ELR (cell line): ENCODE measurements around the gene KCNMB4.
"Not testable (repeated sequence)": the region's sequence is repeated elsewhere in the genome, so short reads cannot be mapped to it uniquely, and the experiment has no call there.

Experiments used
- DNase-seq: peaks from one replicate; pipeline ENCODE4 v3.0.0-alpha.2; 2015; ENCODE audit warnings: low read depth

KCNMB4 gene

DNA sequence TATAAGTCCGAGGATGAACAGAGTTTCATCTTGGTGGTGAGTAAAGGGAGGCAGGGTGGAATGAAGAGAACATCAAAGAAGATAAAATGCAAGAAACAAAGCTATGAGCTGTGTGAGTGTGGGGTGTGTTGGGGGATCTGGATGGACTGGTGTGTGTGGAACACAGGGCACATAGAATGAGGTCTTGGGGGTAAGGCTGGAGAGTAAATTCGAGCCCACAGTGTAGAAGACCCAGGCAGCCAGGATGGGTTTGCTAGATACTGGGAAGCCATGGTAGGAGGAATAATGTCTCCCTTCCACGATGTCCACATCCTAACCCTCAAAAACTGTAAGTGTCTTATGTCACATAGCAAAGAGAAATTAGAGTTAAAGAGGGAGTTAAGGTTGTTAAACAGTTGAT is 6.8 kb downstream of the KCNMB4 start:
- DNase-seq, result no peak

GRCh38 chr12:70379846-70380245 is 13.8 kb downstream of the KCNMB4 start:
- no peak for DNase-seq

GRCh38 chr12:70383484-70383883 is 17.4 kb downstream of the KCNMB4 start:
- no peak for DNase-seq

DNA sequence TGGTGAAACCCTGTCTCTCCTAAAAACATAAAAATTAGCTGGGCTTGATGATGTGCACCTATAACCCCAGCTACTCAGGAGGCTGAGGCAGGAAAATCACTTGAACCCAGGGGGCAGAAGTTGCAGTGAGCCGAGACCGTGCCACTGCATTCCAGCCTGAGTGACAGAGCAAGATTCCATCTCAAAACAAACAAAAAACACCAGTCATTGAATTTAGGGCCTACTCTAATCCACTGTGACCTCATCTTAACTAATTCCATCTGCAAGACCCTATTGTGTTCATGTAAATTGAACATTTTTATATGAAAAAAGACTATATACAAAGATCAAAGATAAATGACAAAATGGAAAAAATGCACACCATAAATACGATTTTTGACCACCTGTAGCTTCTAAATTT is 17.8 kb downstream of the KCNMB4 start:
- no peak for DNase-seq

DNA sequence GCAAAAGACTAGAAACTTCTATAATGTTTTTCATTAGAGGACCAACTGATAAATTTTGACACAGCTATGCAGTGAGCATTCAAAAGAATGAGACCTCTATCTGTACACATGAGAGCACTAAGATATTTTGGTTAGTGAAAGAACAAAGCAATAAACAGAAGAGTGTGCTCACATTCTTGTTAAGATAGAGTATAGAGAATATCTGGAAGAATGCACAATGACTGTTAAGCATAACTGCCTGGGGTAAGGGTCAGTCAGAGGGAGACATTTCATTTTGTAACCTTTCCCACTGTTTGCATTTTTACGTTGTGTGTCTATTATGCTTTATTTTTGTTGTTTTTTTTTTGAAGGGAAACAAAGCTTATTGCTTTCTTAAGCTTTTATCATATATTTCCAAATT is 20.7 kb downstream of the KCNMB4 start:
- DNase-seq, result no peak

DNA sequence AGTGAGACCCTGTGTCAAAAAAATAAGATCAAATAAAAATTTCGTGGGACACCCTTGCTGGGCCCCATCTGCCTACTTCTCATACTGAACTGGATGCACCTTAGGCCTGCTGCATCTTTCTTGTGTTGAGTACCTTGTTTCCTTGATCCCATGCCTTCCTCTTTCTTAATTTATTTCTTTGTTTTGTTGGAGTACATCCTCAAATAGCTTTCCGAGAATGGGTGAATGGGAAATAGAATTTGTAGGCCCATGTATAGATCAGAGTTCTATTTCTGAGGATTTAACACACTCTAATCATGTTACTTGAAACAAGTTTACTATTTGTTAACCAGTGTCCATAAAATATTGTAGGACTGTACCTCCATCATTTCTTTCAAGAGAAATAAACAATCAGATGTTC is 23.6 kb downstream of the KCNMB4 start:
- DNase-seq, result no peak

DNA sequence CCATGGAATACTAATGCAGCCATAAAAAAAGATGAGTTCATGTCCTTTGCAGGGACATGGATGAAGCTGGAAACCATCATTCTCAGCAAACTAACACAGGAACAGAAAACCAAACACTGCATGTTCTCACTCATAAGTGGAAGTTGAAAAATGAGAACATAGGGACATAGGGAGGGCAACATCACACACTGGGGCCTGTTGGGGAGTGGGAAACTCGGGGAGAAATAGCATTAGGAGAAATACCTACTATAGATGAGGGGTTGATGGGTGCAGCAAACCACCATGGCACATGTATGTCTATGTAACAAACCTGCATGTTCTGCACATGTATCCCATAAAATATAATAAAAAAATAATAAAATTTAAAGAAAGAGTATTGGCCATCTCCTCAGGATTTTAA is 26.5 kb downstream of the KCNMB4 start:
- DNase-seq, result not testable (repeated sequence)

GRCh38 chr12:70393787-70394499 is 27.9 kb downstream of the KCNMB4 start:
- DNase-seq, result peak; percentile 17

DNA sequence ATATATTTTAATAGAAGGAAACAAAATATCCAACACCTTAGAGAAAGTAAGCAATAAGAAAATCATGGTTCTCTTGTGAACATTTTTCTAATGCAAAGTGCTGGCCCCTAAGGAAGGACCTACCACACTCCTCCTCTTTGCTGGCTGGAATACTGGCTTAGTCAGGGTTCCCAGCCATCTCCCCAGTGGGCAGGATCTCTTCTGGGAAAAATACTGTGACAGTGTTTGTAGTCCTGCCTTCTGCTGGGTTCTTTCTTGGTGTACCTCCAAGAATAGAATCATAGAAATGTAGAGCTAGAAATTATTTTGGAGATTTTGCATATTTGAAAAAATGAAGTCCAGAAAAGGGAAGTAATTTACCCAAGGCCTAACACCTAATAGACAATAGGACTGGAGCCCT is 31.9 kb downstream of the KCNMB4 start:
- DNase-seq, result no peak

GRCh38 chr12:70398862-70399261 is 32.8 kb downstream of the KCNMB4 start:
- no peak for DNase-seq

GRCh38 chr12:70399311-70399710 is 33.2 kb downstream of the KCNMB4 start:
- DNase-seq, result no peak

DNA sequence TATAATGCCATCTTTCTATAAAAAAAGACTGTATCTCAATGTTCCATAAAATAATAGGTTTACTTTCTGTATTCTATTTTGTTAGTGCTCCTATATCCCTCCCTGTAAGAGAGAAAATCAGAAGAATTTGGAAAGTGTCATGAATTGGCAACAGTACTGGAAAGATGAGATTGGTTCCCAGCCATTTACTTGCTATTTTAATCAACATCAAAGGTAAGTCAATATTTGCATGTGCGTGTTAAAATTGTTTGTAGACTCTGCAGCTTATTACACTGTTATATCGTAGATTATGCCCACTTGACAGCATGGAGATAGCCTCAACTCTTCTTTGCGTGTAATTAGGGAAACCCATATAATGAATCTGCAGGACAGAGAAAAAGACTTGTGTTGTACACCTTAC is 34.0 kb downstream of the KCNMB4 start:
- no peak for DNase-seq

DNA sequence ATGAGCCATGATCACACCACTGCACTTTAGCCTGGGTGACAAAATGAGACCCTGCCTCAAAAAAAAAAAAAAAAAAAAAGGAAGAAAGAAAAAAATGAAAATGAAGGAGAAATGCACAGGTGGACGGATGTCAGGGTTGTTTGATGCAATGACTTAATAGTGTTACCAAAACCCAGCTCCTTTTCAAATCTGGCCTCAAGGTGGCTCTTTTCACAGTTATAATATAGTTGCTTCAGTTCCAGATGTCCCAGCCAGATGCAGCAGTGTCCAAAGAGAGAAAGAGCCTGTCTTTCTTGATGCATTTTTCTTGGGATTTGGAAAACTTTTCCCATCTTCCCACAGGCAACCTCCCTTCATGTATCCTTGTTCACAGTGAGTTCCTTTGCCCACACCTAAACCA is 36.5 kb downstream of the KCNMB4 start:
- no peak for DNase-seq

DNA sequence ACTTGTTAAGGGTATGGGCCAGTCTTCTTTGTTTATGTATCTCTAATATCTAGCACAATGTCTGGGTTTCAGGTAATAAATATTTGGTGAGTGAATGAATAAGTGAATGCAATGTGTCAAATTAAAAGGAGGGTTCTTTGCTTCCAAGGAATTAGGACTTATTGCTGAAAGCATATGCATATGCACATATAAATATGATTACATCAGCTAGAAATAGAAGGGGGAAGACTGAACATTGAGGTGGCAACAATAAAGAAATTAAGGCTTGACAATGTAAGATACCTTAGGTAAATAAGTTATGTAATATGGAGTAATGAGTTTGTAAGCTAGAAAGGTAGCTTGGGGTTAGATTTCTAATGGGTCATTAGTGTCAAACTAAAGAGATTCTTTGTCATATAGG is 37.7 kb downstream of the KCNMB4 start:
- no peak for DNase-seq

DNA sequence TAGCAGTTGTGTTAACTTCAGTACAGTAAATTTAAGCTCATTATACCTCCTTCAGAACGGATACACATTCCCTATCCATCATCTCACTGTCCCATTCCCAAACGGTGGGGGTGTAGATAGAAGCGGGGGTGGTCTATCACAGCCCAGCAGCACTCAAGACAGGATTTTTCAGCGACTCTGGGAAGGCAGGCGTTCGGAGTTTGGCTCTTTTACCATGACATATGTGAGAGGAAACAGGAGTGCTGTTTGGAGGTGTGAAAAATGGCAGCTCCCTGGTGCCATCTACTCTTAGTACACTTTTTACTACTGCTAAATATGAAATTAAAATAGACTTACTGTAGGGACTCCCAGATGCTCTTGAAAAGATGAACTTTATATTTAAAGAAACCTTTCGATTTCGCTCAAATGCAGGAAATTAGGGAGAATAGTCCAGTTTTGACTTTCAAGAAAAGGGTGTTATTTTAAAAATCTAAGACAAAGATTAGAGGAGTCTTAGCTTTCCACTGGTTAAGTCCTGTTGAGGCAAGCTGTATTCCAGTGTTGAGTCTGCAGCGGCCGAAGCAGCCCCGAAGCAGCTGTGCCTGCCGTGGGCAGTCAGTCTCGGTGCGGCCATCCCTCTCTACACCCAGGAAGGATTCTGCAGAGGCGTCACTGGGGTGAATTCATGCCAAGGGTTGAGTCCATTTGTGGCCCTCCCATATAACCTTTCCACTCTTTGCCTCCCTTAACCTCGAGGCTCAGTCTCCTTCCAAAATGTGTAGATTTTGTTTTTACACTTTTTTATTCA is 42.1 kb downstream of the KCNMB4 start:
- no peak for DNase-seq

GRCh38 chr12:70415987-70416386 is 49.9 kb downstream of the KCNMB4 start:
- DNase-seq, result no peak

DNA sequence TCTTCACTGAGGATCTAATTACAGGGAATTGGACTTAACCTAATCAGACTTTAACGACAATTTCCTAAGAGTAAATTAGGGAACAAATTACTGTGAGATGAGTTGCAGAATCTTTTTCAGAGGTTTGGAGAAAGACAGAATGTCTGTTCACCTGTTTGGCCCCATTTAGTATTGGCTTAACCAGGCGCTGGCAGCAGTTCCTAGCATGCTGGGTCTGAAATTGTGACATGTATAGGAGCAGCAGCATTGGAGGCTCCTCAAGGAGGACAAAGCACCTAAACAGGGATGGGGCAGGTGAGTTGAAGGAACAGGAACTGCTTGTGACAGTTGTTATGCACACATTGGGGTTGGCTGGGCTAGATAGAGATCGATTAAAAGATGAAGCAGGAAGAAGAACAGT is 51.0 kb downstream of the KCNMB4 start:
- no peak for DNase-seq

DNA sequence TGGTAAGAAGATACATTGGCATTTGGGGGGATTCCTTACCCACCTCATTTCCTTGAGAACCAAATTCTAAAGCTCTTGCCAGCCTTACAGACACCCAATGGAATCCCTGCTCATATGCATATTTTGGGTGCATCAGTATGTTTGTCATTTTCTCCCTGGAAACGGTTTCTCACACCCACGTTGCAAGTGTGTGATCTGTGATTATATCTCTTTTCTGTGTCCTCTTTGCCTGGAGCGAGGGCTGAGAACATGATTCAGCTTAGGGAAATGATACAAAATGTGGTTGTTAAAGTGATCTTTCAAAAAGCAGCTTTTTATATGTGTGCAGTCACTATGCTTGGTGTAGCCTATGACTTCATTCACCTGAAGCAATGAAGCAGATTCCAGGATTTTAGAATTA is 52.0 kb downstream of the KCNMB4 start:
- peak; percentile 5 for DNase-seq

GRCh38 chr12:70422631-70423030 is 56.5 kb downstream of the KCNMB4 start:
- DNase-seq, result no peak

GRCh38 chr12:70426620-70427019 is 60.5 kb downstream of the KCNMB4 start:
- DNase-seq, result no peak

GRCh38 chr12:70427611-70428010 is 61.5 kb downstream of the KCNMB4 start:
- no peak for DNase-seq

DNA sequence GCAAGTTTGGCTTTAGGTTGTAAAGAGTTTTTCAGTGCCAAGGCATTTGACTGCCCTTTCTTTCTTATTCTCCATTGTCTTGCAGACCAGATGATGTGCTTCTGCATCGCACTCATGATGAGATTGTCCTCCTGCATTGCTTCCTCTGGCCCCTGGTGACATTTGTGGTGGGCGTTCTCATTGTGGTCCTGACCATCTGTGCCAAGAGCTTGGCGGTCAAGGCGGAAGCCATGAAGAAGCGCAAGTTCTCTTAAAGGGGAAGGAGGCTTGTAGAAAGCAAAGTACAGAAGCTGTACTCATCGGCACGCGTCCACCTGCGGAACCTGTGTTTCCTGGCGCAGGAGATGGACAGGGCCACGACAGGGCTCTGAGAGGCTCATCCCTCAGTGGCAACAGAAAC is 64.3 kb downstream of the KCNMB4 start:
- DNase-seq, result no peak

DNA sequence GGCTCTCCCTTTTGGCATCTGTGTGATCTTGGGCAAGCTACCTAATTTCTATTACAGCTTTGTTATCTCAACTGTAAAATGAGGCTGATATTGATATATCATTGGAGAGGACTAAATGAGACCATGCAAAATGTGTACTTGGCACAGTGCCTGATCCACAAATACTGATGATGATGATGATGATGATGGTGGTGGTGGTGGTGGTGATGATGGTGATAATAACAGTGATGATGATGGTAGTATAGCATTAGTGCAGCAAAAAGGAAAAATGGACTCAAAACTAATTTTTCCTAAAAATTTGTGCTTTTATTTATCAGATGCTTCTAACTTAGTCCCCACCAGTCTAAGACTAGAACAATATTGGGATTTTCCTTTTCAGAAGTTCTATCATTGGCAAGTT is 70.7 kb downstream of the KCNMB4 start:
- no peak for DNase-seq
